ENCODE results near the gene ZNF90.
"Not testable (repeated sequence)": the region's sequence is repeated elsewhere in the genome, so short reads cannot be mapped to it uniquely, and the experiment has no call there.

ZNF90 gene

GRCh38 chr19:20077791-20078463 is at the start of gene ZNF90:
TSS of gene ZNF90 (plus strand) at chr19:20078000. CDS start at chr19:20078133, 133 bp downstream.
- peak; percentile 76 to 79 for DNase-seq

GRCh38 chr19:20028611-20029010 is 49.2 kb upstream of the ZNF90 start:
- DNase-seq: no peak

- DNase-seq: no peak
Observed at GRCh38 chr19:20035935-20036334, 41.9 kb upstream of the ZNF90 start.

GRCh38 chr19:20038358-20039202 is 39.2 kb upstream of the ZNF90 start:
- DNase-seq: no peak

- peak; percentile 89 to 91 for DNase-seq
Observed at GRCh38 chr19:20039203-20039723, 38.5 kb upstream of the ZNF90 start, which contains the start of gene ZNF682. TSS of gene ZNF682 (minus strand) at chr19:20039505. CDS start at chr19:20039345, 160 bp downstream.

- DNase-seq: no peak
Observed at GRCh38 chr19:20044663-20045062, 33.1 kb upstream of the ZNF90 start.

- DNase-seq: not testable (repeated sequence)
Observed at GRCh38 chr19:20045742-20046141, 32.1 kb upstream of the ZNF90 start.

- peak; percentile 52 to 54 for DNase-seq
Observed at GRCh38 chr19:20051841-20052768, 25.7 kb upstream of the ZNF90 start.

GRCh38 chr19:20058738-20059137 is 19.1 kb upstream of the ZNF90 start:
- not testable (repeated sequence) for DNase-seq

- no peak for DNase-seq
Observed at GRCh38 chr19:20060282-20060681, 17.5 kb upstream of the ZNF90 start.

GRCh38 chr19:20066861-20067260 is 10.9 kb upstream of the ZNF90 start:
- no peak for DNase-seq

GRCh38 chr19:20067943-20068342 is 9.9 kb upstream of the ZNF90 start:
- no peak for DNase-seq

- DNase-seq: not testable (repeated sequence)
Observed at GRCh38 chr19:20068559-20068958, 9.2 kb upstream of the ZNF90 start.

GRCh38 chr19:20070691-20071090 is 7.1 kb upstream of the ZNF90 start:
- no peak for DNase-seq

- no peak for DNase-seq
Observed at GRCh38 chr19:20072936-20073335, 4.9 kb upstream of the ZNF90 start.

GRCh38 chr19:20078581-20079031 is 806 bp downstream of the ZNF90 start:
- DNase-seq: peak in 1 of 2 donors; percentile 3

- no peak for DNase-seq
Observed at GRCh38 chr19:20079476-20079875, 1.7 kb downstream of the ZNF90 start.

- no peak for DNase-seq
Observed at GRCh38 chr19:20080656-20081055, 2.9 kb downstream of the ZNF90 start.

- DNase-seq: not testable (repeated sequence)
Observed at GRCh38 chr19:20082232-20082833, 4.5 kb downstream of the ZNF90 start.

- DNase-seq: not testable (repeated sequence)
Observed at GRCh38 chr19:20082876-20083275, 5.1 kb downstream of the ZNF90 start.

- no peak for DNase-seq
Observed at GRCh38 chr19:20102097-20102496, 24.3 kb downstream of the ZNF90 start.

All from stimulated activated CD4-positive, alpha-beta T cell treated with anti-CD3 and anti-CD28 coated beads, Interleukin-2, amount 100 ng/mL, for 48 hours (primary cell).